Activated CD8-positive, alpha-beta T cell treated with anti-CD3 and anti-CD28 coated beads, Interleukin-2, amount 10 ng/mL, durations not matched to agents 7 days and 5 days (primary cell): ENCODE results near the gene GGCX. TPM values are rescaled to one million over a fixed set of nuclear protein-coding genes. Genes with fewer than 3 reads are reported as not detected.

ENCODE experiments used
- ATAC-seq: fragments of 150-1000 bp; cut with Tn5 transposase; one replicate; pipeline ENCODE4 v1.10.0; 2021; ENCODE audit warnings: moderate library complexity
- CTCF ChIA-PET: fragments of 350-600 bp; sonication (Branson Sonifier 250); formaldehyde crosslinking; loops from one replicate; lab custom pipeline; 2021; ENCODE audit warnings: antibody characterized with exemption; lab: Charles Lee
- POLR2A ChIA-PET: fragments of 350-600 bp; sonication (Branson Sonifier 250); formaldehyde crosslinking; loops from one replicate; lab custom pipeline; 2021; ENCODE audit warnings: antibody characterized with exemption; lab: Charles Lee
- DNase-seq: peaks from one replicate; pipeline ENCODE4 v3.0.0-alpha.2; 2020
- H3K27ac Mint-ChIP-seq: one replicate; pipeline ENCODE4 v1.8.0; 2021; ENCODE audit warnings: mild to moderate bottlenecking, mixed read lengths
- H3K27me3 Mint-ChIP-seq: one replicate; pipeline ENCODE4 v1.8.0; 2021; ENCODE audit warnings: low read depth, mixed read lengths
- H3K36me3 Mint-ChIP-seq: one replicate; pipeline ENCODE4 v1.8.0; 2021; ENCODE audit warnings: low read depth, mixed read lengths
- H3K4me1 Mint-ChIP-seq: one replicate; pipeline ENCODE4 v1.8.0; 2021; ENCODE audit warnings: low read depth, mixed read lengths
- H3K4me3 Mint-ChIP-seq: one replicate; pipeline ENCODE4 v1.8.0; 2021; ENCODE audit warnings: mild to moderate bottlenecking, mixed read lengths
- H3K9me3 Mint-ChIP-seq: one replicate; pipeline ENCODE4 v1.8.0; 2022; ENCODE audit warnings: mixed read lengths; ENCODE audit not compliant: insufficient read depth
- total RNA-seq, 2 experiments: library from RNA; stranded (reverse); gene quantifications; one replicate each; pipeline ENCODE4 v1.2.3, GENCODE V29; 2021

Gene GGCX
- total RNA-seq, 2 experiments from 2014 or later: 18.9 to 20.0 TPM

GRCh38 chr2:85496436-85496835 is 64.9 kb downstream of the GGCX start:
- Mint-ChIP-seq H3K9me3 (no peaks in the 10 kb centered on the region), H3K4me1 (peaks cover 3% of the 10 kb centered on the region), H3K27me3 (no peaks in the 10 kb centered on the region), H3K36me3 (no peaks in the 10 kb centered on the region), H3K27ac (no peak overlapping the region), H3K4me3 (no peak overlapping the region)
- POLR2A ChIA-PET: no interaction called here
- CTCF ChIA-PET: no interaction called here
- ATAC-seq (no peak), DNase-seq (no peak)

Other genes starting within 250 kb of the GGCX start
- 100 to 1,000 TPM; 100 to 102 TPM for gene TGOLN2, start 233.5 kb downstream of the GGCX start, total RNA-seq
- 10 to 100 TPM; 27.8 to 28.4 TPM for gene RETSAT, start 207.0 kb downstream of the GGCX start, total RNA-seq
- 10 to 100 TPM; 14.4 to 19.9 TPM for gene ELMOD3, start 206.7 kb downstream of the GGCX start, total RNA-seq
- gene CAPG, start 151.1 kb downstream of the GGCX start, total RNA-seq: 100 to 1,000 TPM; 282 to 288 TPM
- under 1 TPM; 0.61 to 0.73 TPM for gene SH2D6, start 142.8 kb downstream of the GGCX start, total RNA-seq
- gene MAT2A, start 22.3 kb downstream of the GGCX start, total RNA-seq: 100 to 1,000 TPM; 264 to 273 TPM
- gene VAMP8, start 16.1 kb upstream of the GGCX start, total RNA-seq: 100 to 1,000 TPM; 141 to 148 TPM
- 10 to 100 TPM; 72.0 to 74.4 TPM for gene VAMP5, start 22.9 kb upstream of the GGCX start, total RNA-seq
- 100 to 1,000 TPM in 1 of 2 experiments, 10 to 100 TPM in 1; 91.0 to 104 TPM for gene RNF181, start 34.3 kb upstream of the GGCX start, total RNA-seq
- gene TMEM150A, start 41.2 kb upstream of the GGCX start, total RNA-seq: 1 to 10 TPM; 1.7 to 1.9 TPM
- gene C2orf68, start 50.6 kb upstream of the GGCX start, total RNA-seq: 10 to 100 TPM; 38.9 to 43.4 TPM
- 10 to 100 TPM; 81.3 to 82.4 TPM for gene USP39, start 54.7 kb upstream of the GGCX start, total RNA-seq
- not detected for gene SFTPB, start 106.7 kb upstream of the GGCX start, total RNA-seq
- 100 to 1,000 TPM; 136 to 143 TPM for gene GNLY, start 132.9 kb upstream of the GGCX start, total RNA-seq
- gene ATOH8, start 192.5 kb upstream of the GGCX start, total RNA-seq: under 1 TPM; 0.11 to 0.13 TPM